ENCODE results near the gene PIGL. TPM values are rescaled to one million over a fixed set of nuclear protein-coding genes. Genes with fewer than 3 reads are reported as not detected.

The PIGL gene
- total RNA-seq, 1 donor from 2014 or later = 18.4 TPM

DNA sequence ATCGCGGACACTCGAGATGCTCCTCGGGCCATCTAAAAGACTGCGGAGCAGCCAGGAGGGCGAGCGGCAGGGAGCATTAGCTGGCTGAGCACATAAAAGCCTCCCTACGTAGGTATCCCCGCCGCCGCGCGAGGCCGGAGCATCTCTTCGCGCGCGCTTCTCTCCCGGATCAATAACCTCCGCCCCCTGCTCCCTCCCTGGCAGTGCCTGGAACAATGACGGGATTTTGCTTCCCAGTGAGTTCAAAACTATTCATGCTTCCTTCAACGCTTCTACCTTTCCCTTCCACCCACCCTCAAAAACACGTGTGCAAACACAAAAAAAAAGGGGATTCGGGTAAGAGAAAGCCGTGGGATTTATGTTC, 135.3 kb downstream of the PIGL start:
- DNase-seq (ENCODE audit: low read depth, low spot score) = no peak

DNA sequence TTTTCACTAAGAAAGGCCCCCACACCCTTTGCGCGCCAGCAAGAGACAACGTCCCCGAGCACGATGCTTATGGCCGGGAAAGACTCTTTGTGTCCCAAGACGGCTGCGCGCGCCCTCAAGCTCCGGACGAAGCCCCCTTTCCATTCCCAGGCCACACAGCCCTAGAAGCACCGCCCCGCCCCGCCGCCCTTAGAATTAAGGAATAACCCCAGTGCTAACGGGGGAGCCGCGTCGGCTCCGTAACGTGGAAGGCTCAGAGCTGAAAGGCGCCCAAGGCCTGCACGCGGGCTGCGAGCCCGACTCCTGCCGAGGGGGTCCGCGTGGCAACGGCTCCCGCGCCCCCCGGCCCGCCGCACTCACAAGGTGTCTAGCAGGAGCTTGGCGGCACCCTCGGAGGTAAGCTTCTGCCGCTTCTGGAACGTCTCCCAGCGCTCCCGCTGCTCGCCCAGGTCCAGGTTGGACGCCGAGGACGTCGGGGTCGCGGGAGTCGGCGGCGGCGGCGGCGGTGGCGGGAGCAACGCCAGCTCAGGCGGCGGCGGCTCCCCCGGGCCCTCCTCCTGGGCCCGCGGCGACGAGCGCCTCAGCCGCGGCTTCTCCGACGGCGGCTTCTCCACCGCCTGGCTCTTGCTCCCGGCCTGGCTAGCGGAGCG, 135.8 kb downstream of the PIGL start:
- DNase-seq (ENCODE audit: low read depth, low spot score) = no peak

DNA sequence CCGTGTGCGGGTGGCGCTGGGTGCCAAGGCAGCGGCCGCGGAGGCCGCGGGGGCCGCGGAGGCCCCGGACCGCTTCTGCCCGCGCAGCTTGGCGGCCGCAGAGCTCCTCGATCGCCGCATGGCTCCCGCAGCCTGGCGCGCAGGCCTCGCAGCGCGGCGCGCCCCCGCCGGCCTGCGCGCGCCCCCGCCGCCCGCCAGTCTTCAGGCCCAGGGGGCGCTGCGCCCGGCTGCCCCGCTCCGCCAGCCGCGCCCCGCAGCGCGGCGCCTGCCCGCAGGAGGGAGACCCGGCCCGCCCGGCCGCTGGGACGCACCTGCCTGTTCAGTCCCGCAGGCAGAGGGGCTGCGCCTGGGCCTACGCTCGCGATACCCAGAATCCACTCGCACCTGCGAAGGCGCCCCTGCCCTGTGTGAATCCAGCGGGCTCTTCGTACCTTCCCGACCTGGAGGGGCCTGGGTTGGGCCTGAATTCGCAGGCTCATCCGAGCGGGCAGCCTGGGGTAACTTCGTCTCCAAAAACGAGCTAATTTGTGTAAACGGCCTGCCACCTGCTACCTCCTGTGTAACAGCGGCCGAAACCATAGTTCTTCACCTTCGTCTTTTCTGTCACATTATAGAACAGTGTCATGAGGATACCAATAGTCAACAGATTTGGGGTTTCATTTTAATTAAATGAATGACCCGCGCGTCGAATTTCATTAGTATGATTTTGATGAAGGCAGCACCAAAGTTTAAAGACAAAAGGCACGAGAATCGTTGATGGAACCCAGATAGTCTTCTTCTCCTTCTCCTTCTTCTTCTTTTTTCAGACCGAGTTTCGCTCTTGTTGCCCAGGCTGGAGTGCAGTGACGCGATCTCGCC, 136.5 kb downstream of the PIGL start, which contains the start of gene CENPV:
Gene CENPV (minus strand): TSS at position 153 of the 858 bp plus-strand sequence. CDS start 33 bp downstream, at position 120.
- no peak for DNase-seq (ENCODE audit: low read depth, low spot score)

DNA sequence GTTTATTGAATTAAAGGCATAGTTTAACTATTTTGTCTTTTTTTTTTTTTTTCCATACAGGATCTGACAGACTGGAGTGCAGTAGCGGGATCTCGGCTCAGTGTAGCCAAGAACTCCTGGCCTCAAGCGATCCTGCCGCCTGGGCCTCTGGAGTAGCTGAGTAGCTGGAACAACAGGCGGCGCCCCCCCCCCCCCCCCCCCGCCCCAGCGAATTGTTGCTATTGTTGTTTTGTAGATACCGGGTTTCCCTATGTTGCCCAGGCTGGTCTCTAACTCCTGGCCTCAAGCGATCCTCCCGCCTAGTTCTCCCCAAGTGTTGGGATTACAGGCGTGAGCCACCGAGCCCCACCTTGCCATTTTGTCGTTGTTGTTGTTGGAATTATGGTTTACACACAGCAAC, 137.6 kb downstream of the PIGL start:
- no peak for DNase-seq (ENCODE audit: low read depth, low spot score)

DNA sequence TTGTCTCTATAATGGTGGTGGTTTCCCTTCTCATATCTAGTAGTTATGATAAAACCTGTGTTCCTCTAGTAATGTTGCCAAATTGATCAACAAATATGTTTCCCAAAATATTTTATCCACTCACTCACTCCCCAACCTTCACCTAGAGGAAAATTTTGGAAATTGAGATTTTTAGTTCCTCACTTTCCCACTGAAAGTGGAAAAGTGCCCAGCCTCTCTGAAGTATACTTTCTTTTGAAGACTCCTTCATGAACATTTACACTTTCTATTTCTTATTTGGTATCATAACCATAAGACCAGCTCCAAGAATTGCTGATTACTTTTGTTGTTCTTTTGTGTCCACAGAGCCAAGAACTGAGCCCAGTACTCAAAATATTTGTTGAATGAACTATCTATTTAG, 141.4 kb downstream of the PIGL start:
- DNase-seq (ENCODE audit: low read depth, low spot score) = no peak

DNA sequence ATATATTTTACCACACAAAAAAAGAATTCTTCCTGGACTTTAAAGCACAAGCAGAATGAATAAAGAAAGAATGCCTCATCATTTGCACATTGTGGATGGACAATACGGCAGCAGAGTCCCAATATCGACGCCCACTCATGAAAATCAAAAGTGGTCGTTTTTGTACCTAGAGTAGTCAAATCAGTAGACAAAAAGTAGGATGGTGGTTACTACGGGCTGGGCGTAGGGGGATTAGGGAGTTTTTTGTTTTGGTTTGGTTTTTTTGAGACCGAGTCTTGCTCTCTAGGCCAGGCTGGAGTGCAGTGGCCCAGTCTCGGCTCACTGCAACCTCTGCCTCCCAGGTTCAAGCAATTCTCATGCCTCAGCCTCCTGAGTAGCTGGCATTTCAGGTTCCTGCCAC, 144.9 kb downstream of the PIGL start:
- no peak for DNase-seq (ENCODE audit: low read depth, low spot score)

DNA sequence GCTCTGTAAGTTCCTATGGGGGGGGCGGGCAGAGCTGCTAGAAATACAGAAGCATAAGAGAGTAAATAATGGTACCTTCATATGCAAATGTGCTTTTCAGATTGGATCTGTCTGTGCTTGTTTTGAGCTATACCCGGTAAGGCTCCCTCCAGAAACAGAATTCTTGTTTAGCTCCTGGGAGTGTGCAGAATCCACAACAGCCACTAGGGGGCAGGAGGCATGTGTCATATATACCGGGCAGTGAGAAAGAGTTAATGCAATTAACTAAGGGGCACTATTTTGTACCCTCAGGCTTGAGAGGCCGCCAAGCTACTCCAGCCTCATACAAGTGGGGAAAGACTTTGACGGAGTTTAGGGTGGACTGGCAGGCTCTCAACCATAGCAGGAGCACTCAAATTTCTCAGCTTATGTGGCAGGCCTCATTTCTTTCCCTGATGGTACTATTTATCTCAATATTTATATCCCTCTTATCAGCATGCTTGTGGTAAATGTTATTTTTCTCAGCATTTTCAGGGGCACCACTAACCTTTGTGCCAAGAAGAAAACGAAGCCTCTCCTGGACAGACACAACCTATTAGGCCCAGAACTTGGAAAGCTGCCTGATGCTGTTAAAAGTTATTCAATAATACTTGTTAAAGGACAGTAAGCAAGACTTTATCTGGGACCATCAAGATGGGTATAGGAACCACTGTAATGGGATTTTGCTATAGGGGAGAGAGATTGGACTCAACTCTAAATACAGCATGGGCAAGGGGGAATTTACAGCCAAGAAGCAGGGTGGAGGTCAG, 146.9 kb downstream of the PIGL start:
- DNase-seq (ENCODE audit: low read depth, low spot score) = no peak

DNA sequence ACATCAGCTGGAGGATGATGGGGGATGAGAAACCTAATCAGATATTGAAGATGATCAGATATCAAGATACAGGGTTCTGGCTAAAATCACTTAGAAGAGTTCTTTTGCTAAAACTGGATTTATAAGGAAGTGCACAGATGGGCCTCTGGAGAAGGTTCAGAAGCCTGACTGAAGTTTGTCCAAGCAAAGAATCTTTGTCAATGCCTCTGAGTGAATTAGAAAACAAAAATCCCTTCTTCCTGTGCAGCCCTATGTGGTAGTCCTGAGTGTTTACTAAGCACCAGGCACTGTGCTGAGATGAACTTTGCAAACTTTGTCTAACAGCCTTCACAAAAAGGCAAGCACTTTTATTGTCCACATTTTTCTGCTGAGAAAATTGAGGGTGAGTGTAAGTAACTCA, 147.6 kb downstream of the PIGL start:
- DNase-seq (ENCODE audit: low read depth, low spot score) = no peak

DNA sequence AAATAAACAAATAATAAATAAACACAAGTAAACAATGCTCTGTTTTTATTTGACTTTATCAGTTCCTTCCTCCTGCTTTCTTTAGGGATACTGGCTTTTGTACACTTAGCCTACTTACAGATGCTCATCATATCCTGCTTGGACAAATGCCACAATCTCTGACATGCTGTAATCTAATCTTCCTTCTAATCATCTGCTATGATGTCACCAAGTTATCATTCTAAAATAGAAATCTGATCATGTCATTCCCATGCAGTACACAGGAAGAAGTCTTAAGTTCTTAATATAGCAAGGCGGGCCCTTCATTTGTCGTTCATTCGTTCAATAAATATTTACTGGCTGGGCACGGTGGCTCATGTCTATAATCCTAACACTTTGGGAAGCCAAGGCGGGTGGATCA, 154.7 kb downstream of the PIGL start:
- no peak for DNase-seq (ENCODE audit: low read depth, low spot score)

DNA sequence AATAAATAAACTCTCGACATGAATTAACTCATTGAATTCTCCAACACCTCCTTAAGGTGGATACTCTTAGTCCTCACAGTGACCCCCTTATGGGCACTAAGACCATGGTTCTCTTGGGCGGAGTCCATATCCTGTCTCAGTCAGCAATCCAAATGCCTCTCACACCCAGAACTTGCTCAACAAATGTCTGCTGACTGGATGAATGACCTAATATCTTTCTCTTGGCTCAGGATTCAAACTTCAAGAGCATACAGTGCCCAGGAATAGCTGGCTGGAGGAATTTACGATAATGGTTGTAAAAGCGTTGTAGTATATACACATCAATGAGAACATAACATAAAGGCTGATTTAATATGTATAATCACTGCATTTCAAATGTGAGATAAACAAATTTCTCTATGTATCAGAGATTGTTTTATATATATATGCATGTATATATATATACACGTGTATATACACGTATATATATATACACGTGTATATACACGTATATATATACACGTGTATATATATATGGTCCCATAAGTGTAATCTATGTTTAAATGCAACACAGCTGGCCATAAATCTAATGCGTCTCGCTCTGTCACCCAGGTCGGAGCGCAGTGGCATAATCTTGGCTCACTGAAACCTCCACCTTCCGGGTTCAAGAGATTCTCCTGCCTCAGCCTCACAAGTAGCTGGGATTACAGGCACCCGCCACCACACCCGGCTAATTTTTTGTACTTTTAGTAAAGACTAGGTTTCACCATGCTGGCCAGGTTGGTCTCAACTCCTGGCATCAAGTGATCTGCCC, 157.3 kb downstream of the PIGL start:
- DNase-seq (ENCODE audit: low read depth, low spot score) = no peak

Other genes starting within 250 kb of the PIGL start
- 15.7 and 17.8 TPM in 2 replicates for gene ZSWIM7, start 217.5 kb upstream of the PIGL start, total RNA-seq
- 47.2 and 60.4 TPM in 2 replicates for gene TTC19, start 217.4 kb upstream of the PIGL start, total RNA-seq
- gene NCOR1, start 1.7 kb upstream of the PIGL start, total RNA-seq = 96.1 and 138 TPM in 2 replicates
- 14.8 and 51.0 TPM in 2 replicates for gene CENPV, start 136.3 kb downstream of the PIGL start, total RNA-seq
- 2,277 and 2,435 TPM in 2 replicates for gene UBB, start 163.9 kb downstream of the PIGL start, total RNA-seq
- 10.4 and 24.3 TPM in 2 replicates for gene TRPV2, start 198.4 kb downstream of the PIGL start, total RNA-seq